Astrocyte (in vitro differentiated cells and primary cell): ENCODE measurements around the gene CCND1. TPM values are rescaled to one million over a fixed set of nuclear protein-coding genes. Genes with fewer than 3 reads are reported as not detected.

ENCODE experiments used
- total RNA-seq: library from RNA; stranded (reverse); gene quantifications from 2 replicates; pipeline ENCODE4 v1.2.1, GENCODE V29; 2021

Gene CCND1
- total RNA-seq, 1 donor from 2014 or later, result 482 TPM

Other genes with a start within 250 kb of the CCND1 start
- gene LINC01488, start 159.5 kb upstream of the CCND1 start, total RNA-seq, result not detected in 2 replicates
- 17.6 and 20.0 TPM in 2 replicates for gene LTO1, start 34.2 kb downstream of the CCND1 start, total RNA-seq
- gene FGF19, start 62.9 kb downstream of the CCND1 start, total RNA-seq, result not detected in 2 replicates
- gene FGF4, start 134.2 kb downstream of the CCND1 start, total RNA-seq, result not detected in 2 replicates
- not detected in 2 replicates for gene FGF3, start 178.3 kb downstream of the CCND1 start, total RNA-seq